Neural cell (in vitro differentiated cells): ENCODE results near the gene TSKS. TPM values are rescaled to one million over a fixed set of nuclear protein-coding genes. Genes with fewer than 3 reads are reported as not detected.

Source experiments
- H2AFZ ChIP-seq: fragments of 200-600, 300-800 bp; sonication (generic), shearing (Covaris generic); 2 replicates; pipeline ENCODE4 v1.6.0; 2014; ENCODE audit warnings: low read depth, mild to moderate bottlenecking, antibody characterized with exemption, low read length, moderate library complexity
- H3F3A ChIP-seq: fragments of 200-600 bp; shearing (Covaris generic); 2 replicates; pipeline ENCODE4 v1.6.1; 2016; ENCODE audit warnings: mild to moderate bottlenecking, moderate library complexity, mixed read lengths, antibody characterized with exemption, low read length; ENCODE audit not compliant: insufficient read depth, poor library complexity, severe bottlenecking
- H3K27ac ChIP-seq: fragments of 200-600, 300-800 bp; sonication (generic), shearing (Covaris generic); 2 replicates; pipeline ENCODE4 v1.5.1; 2014; ENCODE audit warnings: mild to moderate bottlenecking, low read length, moderate library complexity
- H3K27me3 ChIP-seq: fragments of 300-800, 200-600 bp; sonication (generic), shearing (Covaris generic); 2 replicates; pipeline ENCODE4 v1.6.0; 2014; ENCODE audit warnings: mild to moderate bottlenecking, low read depth, low read length, moderate library complexity; ENCODE audit not compliant: insufficient read depth
- H3K36me3 ChIP-seq: fragments of 300-800, 200-600 bp; sonication (generic), shearing (Covaris generic); 2 replicates; pipeline ENCODE4 v1.5.1; 2014; ENCODE audit warnings: mild to moderate bottlenecking, antibody characterized with exemption, low read length, moderate library complexity; ENCODE audit not compliant: insufficient read depth
- H3K4me2 ChIP-seq: fragments of 300-800, 200-600 bp; sonication (generic), shearing (Covaris generic); 2 replicates; pipeline ENCODE4 v1.6.0; 2014; ENCODE audit warnings: mild to moderate bottlenecking, low read length
- H3K4me3 ChIP-seq: fragments of 300-800, 200-600 bp; sonication (generic), shearing (Covaris generic); 2 replicates; pipeline ENCODE4 v1.5.1; 2014; ENCODE audit warnings: mild to moderate bottlenecking, low read length, moderate library complexity
- H3K79me2 ChIP-seq: fragments of 200-600 bp; shearing (Covaris generic); replicated peaks from 2 replicates; pipeline ENCODE4 v1.6.0; 2014; ENCODE audit warnings: mild to moderate bottlenecking, low read length, moderate library complexity; ENCODE audit not compliant: insufficient read depth
- H3K9ac ChIP-seq: fragments of 300-800, 200-600 bp; sonication (generic), shearing (Covaris generic); 2 replicates; pipeline ENCODE4 v1.6.1; 2016; ENCODE audit warnings: mild to moderate bottlenecking, low read length, mixed read lengths
- H3K9me2 ChIP-seq: fragments of 200-600 bp; shearing (Covaris generic); 2 replicates; pipeline ENCODE4 v1.6.1; 2016; ENCODE audit warnings: mild to moderate bottlenecking, low read length, mixed read lengths; ENCODE audit not compliant: insufficient read depth
- H3K9me3 ChIP-seq: fragments of 200-600, 300-800 bp; sonication (generic), shearing (Covaris generic); 2 replicates; pipeline ENCODE4 v1.6.1; 2016; ENCODE audit warnings: mild to moderate bottlenecking, mixed run types, low read length, moderate library complexity, mixed read lengths
- H4K20me1 ChIP-seq: fragments of 200-600 bp; shearing (Covaris generic); 2 replicates; pipeline ENCODE4 v1.6.1; 2016; ENCODE audit warnings: mild to moderate bottlenecking, mixed run types; ENCODE audit not compliant: insufficient read depth
- CTCF ChIP-seq: fragments of 450-650 bp; IDR thresholded peaks from 2 replicates; pipeline ENCODE4 v1.5.1; 2014; ENCODE audit warnings: antibody characterized with exemption, mild to moderate bottlenecking, moderate library complexity; ENCODE audit not compliant: poor library complexity, severe bottlenecking
- EP300 ChIP-seq: fragments of 450-650 bp; conservative IDR thresholded peaks from 2 replicates; pipeline ENCODE4 v1.6.1; 2014; ENCODE audit warnings: antibody characterized with exemption, mild to moderate bottlenecking, moderate library complexity; ENCODE audit not compliant: poor library complexity, severe bottlenecking
- EZH2 ChIP-seq: fragments of 200-600, 300-800 bp; shearing (Covaris generic), sonication (generic); IDR thresholded peaks from 2 replicates; pipeline ENCODE4 v1.6.1; 2014; ENCODE audit warnings: antibody characterized with exemption, low read length, borderline replicate concordance, mild to moderate bottlenecking; ENCODE audit not compliant: insufficient read depth, poor library complexity, severe bottlenecking
- MXI1 ChIP-seq: fragments of 450-650 bp; conservative IDR thresholded peaks from 2 replicates; pipeline ENCODE4 v1.6.1; 2014; ENCODE audit warnings: antibody characterized with exemption, mild to moderate bottlenecking; ENCODE audit not compliant: poor library complexity, severe bottlenecking
- POLR2AphosphoS5 ChIP-seq: IDR thresholded peaks from 2 replicates; pipeline ENCODE4 v1.6.1; 2012
- RAD21 ChIP-seq: fragments of 450-650 bp; conservative IDR thresholded peaks from 2 replicates; pipeline ENCODE4 v1.6.1; 2014; ENCODE audit warnings: antibody characterized with exemption, mild to moderate bottlenecking, moderate library complexity
- SMC3 ChIP-seq: fragments of 450-650 bp; conservative IDR thresholded peaks from 2 replicates; pipeline ENCODE4 v1.6.1; 2014; ENCODE audit warnings: antibody characterized with exemption, mild to moderate bottlenecking, moderate library complexity; ENCODE audit not compliant: poor library complexity
- TAF1 ChIP-seq: IDR thresholded peaks from 2 replicates; pipeline ENCODE4 v1.6.1; 2012; ENCODE audit warnings: low read depth
- polyA plus RNA-seq: library from polyadenylated mRNA; depleted of rRNA; stranded (reverse); fragments of >200 nt; gene quantifications from 2 replicates; pipeline ENCODE4 v1.2.3, GENCODE V29; 2014
- TF ChIP-seq, protein P1 (sequence below): IDR thresholded peaks from 2 replicates; pipeline ENCODE4 v1.6.1; 2012; ENCODE audit warnings: borderline replicate concordance

Gene TSKS
- polyA plus RNA-seq, 1 donor from 2014 or later: not detected

DNA sequence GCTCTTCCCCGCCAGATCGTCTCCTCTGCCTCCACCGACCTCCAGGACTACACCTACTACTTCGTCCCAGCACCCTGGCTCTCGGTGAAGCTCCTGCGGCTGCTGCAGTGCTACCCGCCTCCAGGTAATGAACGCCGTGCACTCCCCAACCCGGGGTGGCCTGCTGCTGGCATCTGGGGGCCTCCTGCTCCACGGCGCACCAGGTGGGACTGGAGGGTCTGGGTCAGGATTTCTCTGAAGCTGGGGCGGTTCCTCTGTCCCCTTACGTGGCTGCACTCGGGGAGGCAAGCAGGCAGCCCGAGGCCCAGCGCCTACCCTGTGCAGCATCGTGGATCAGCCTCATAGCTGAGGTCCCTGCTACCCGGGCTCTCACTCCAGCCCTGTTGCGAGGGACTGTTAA is 32.5 kb upstream of the TSKS start:
- no peak overlapping the region for H3K4me2 ChIP-seq
- H2AFZ ChIP-seq: no peak overlapping the region
- H3K79me2 ChIP-seq: no peaks in the 10 kb centered on the region
- H4K20me1 ChIP-seq: no peaks in the 10 kb centered on the region
- no peaks in the 10 kb centered on the region for H3F3A ChIP-seq
- H3K9me2 ChIP-seq: no peaks in the 10 kb centered on the region
- H3K4me3 ChIP-seq: no peak overlapping the region
- TF ChIP-seq MXI1 (no peak), EZH2 (no peak), EP300 (no peak), CTCF (no peak), RAD21 (no peak), SMC3 (no peak), POLR2AphosphoS5 (no peak), TAF1 (no peak)
- TF ChIP-seq, protein P1, sequence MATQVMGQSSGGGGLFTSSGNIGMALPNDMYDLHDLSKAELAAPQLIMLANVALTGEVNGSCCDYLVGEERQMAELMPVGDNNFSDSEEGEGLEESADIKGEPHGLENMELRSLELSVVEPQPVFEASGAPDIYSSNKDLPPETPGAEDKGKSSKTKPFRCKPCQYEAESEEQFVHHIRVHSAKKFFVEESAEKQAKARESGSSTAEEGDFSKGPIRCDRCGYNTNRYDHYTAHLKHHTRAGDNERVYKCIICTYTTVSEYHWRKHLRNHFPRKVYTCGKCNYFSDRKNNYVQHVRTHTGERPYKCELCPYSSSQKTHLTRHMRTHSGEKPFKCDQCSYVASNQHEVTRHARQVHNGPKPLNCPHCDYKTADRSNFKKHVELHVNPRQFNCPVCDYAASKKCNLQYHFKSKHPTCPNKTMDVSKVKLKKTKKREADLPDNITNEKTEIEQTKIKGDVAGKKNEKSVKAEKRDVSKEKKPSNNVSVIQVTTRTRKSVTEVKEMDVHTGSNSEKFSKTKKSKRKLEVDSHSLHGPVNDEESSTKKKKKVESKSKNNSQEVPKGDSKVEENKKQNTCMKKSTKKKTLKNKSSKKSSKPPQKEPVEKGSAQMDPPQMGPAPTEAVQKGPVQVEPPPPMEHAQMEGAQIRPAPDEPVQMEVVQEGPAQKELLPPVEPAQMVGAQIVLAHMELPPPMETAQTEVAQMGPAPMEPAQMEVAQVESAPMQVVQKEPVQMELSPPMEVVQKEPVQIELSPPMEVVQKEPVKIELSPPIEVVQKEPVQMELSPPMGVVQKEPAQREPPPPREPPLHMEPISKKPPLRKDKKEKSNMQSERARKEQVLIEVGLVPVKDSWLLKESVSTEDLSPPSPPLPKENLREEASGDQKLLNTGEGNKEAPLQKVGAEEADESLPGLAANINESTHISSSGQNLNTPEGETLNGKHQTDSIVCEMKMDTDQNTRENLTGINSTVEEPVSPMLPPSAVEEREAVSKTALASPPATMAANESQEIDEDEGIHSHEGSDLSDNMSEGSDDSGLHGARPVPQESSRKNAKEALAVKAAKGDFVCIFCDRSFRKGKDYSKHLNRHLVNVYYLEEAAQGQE: no peak
- no peaks in the 10 kb centered on the region for H3K36me3 ChIP-seq
- no peaks in the 10 kb centered on the region for H3K9me3 ChIP-seq
- H3K27ac ChIP-seq: no peak overlapping the region
- no peaks in the 10 kb centered on the region for H3K27me3 ChIP-seq
- no peak overlapping the region for H3K9ac ChIP-seq

- TF ChIP-seq RAD21 (no peak), MXI1 (no peak), EZH2 (no peak), CTCF (no peak), TAF1 (no peak), SMC3 (no peak)
- Histone ChIP-seq H2AFZ (no peak overlapping the region), H3K4me3 (no peak overlapping the region), H3K9me3 (no peaks in the 10 kb centered on the region), H3K79me2 (no peaks in the 10 kb centered on the region), H3F3A (no peaks in the 10 kb centered on the region), H3K4me2 (no peak overlapping the region), H3K36me3 (no peaks in the 10 kb centered on the region), H4K20me1 (no peaks in the 10 kb centered on the region), H3K9me2 (no peaks in the 10 kb centered on the region), H3K27ac (no peak overlapping the region), H3K9ac (no peak overlapping the region), H3K27me3 (no peaks in the 10 kb centered on the region)
Measured at GRCh38 chr19:49793561-49793840, 30.4 kb upstream of the TSKS start.
